Measurements from ENCODE around the gene NAA60. TPM values are rescaled to one million over a fixed set of nuclear protein-coding genes. Genes with fewer than 3 reads are reported as not detected.

NAA60 gene
- total RNA-seq, 1 donor: 16.6 TPM

DNA sequence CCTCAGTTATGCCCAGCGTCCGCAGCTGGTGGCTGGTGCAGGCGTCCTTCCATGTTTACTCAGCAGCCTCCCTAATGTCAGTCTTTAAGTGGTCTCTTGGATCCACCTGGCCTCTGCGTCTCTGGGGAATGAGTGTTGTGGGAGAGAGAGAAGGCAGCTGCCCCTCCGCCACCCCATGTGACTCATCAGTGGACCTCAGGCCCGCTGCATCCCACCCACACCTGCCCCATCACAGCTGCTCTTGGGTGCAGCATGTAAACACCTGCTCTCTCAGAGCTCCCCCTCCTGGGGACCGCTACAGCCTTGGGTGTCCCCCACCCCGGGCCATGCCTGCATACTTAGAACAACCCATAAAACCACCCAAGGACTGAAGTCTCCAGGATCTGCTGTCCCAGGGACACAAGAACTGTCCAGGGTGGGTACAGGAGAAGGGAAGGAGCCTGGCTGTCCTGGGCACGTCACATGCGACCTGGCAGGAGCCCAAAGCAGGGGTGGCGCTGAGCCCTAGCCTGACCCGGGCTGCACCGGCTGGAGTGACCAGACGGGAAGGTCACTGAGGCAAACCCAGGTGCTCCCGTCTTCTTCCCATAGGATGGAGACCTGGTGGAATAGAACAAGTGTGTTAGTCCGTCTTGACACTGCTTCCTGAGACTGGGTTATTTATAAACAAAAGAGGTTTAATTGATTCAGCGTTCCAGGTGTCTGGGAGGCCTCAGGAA lies 47.6 kb downstream of the NAA60 start:
- TF ChIP-seq, protein P1, sequence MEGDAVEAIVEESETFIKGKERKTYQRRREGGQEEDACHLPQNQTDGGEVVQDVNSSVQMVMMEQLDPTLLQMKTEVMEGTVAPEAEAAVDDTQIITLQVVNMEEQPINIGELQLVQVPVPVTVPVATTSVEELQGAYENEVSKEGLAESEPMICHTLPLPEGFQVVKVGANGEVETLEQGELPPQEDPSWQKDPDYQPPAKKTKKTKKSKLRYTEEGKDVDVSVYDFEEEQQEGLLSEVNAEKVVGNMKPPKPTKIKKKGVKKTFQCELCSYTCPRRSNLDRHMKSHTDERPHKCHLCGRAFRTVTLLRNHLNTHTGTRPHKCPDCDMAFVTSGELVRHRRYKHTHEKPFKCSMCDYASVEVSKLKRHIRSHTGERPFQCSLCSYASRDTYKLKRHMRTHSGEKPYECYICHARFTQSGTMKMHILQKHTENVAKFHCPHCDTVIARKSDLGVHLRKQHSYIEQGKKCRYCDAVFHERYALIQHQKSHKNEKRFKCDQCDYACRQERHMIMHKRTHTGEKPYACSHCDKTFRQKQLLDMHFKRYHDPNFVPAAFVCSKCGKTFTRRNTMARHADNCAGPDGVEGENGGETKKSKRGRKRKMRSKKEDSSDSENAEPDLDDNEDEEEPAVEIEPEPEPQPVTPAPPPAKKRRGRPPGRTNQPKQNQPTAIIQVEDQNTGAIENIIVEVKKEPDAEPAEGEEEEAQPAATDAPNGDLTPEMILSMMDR (IDR thresholded peaks at IDR 0.05; ENCODE audit: insufficient read depth, low read length): no peak
- H3K4me3 ChIP-seq (ENCODE audit: low read depth, low read length): no peak overlapping the region
- DNase-seq (ENCODE audit: low read depth): no peak

- no peak for DNase-seq (ENCODE audit: low read depth)
- TF ChIP-seq, protein P1 (IDR thresholded peaks at IDR 0.05; ENCODE audit: insufficient read depth, low read length): no peak
- H3K4me3 ChIP-seq (ENCODE audit: low read depth, low read length): no peak overlapping the region
Measured at GRCh38 chr16:3492356-3492755, 48.9 kb downstream of the NAA60 start.

DNA sequence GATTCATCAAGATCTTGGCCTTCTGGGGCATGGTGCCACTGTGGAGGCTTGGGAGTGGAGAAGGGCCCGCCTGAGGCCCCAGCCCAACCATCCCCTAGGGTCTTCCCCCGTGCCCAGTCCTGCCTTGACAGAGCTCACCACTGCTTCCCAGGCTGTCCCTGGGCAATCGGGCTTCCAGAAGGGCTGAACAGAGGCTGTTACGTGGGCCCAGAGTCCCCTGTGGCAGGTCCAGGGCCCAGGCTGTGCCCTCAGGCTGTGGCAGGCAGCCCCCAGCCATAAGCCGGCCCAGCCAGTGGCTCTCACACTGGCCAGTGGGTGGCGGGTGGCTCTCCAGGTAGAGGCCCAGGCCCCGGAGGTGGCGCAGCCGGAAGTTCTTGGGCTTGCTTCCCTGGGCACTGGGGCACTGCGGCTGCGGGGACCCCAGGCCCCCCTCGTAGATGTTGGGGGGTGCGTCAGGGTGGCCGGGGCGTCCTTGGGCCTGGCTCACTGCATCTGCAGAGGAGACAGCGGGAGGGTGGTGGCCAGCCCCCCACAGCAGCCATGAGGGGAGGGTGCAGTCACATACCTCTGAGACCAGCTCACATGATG lies 51.0 kb downstream of the NAA60 start:
- TF ChIP-seq, protein P1 (IDR thresholded peaks at IDR 0.05; ENCODE audit: insufficient read depth, low read length): no peak
- no peak for DNase-seq (ENCODE audit: low read depth)
- no peak overlapping the region for H3K4me3 ChIP-seq (ENCODE audit: low read depth, low read length)

DNA sequence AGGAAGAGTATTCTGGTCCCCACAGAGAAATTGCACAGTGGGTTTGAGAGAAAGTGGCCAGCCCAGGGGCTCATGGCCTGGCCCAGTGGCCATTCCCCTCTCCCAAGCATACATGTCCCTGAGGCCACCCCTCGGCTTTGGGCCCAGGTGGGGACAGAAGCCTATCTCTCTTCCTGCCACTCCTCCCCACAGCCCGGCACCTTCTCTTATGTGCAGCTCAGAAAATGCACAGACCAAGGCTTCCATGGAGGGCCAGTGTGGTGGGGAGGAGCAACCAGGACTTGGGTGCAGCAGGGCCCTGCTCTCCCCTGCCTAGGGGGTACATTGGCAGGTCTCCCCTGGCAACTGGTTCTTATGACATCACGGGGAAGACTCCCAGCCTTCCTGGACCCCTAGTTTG lies 51.7 kb downstream of the NAA60 start, which contains the start of gene C16orf90:
Gene C16orf90, minus strand, starts transcription at position 314 of the 400 bp plus-strand sequence. Its CDS starts 68 bp downstream, at position 246.
- TF ChIP-seq, protein P1 (IDR thresholded peaks at IDR 0.05; ENCODE audit: insufficient read depth, low read length): no peak
- H3K4me3 ChIP-seq (ENCODE audit: low read depth, low read length): no peak within 1 kb of the TSS
- DNase-seq (ENCODE audit: low read depth): no peak

DNA sequence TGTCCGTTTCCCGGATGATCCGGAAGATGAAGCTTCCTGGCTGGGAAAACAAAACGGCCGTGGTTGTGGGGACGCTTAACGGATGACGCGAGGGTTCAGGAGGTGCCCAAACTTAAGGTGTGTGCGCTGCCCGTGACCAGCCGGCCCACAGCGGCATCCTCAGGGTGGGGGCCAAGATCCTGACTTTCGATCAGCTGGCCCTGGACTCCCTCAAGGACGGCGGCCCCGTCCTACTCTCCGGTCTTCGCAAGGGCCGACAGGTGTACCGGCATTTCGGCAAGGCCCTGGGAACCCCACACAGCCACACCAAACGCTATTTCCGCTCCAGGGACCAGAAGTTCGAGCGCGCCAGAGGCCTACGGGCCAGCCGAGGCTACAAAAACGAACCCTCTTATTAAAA lies 52.9 kb downstream of the NAA60 start:
- TF ChIP-seq, protein P1 (IDR thresholded peaks at IDR 0.05; ENCODE audit: insufficient read depth, low read length): no peak
- DNase-seq (ENCODE audit: low read depth): no peak

GRCh38 chr16:3497771-3498170 lies 54.3 kb downstream of the NAA60 start:
- TF ChIP-seq, protein P1 (IDR thresholded peaks at IDR 0.05; ENCODE audit: insufficient read depth, low read length): no peak
- no peak overlapping the region for H3K4me3 ChIP-seq (ENCODE audit: low read depth, low read length)
- DNase-seq (ENCODE audit: low read depth): no peak

More for the DNA sequence above, 52.9 kb downstream of the NAA60 start:
- H3K4me3 ChIP-seq (ENCODE audit: low read depth, low read length): no peak overlapping the region

All from fibroblast of the aortic adventitia (primary cell).